HCT116 (cell line): Measurements from ENCODE around the gene CCRL2.

Experiments
- POLR2A ChIP-seq: IDR thresholded peaks from 2 replicates; pipeline ENCODE4 v1.7.0; 2011; ENCODE audit warnings: borderline replicate concordance; ENCODE audit not compliant: insufficient read depth, insufficient read length; ENCODE audit errors: extremely low read depth
- SIN3A ChIP-seq: IDR thresholded peaks from 2 replicates; pipeline ENCODE4 v1.6.1; 2012; ENCODE audit warnings: low read depth

DNA sequence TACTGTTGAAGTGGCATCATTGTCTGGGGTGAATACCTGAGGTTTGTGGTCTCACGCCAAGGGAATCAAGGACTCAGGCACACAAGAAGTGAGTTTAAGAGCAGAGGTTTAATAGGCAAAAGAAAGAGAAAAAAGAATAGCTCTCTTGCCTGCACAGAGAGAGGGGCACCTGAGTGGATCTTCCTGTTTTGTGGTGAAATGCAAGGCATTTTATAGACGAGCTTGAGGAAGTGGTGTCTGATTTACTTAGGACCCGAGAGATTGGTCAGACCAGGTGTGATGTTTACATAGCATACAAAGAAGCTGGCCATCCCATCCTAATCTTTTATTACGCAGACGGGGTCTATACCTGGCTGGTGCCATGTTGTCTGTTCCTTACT, 23.1 kb upstream of the CCRL2 start:
- TF ChIP-seq SIN3A (no peak), POLR2A (no peak)
